ENCODE measurements around the gene IMMP2L. TPM values are rescaled to one million over a fixed set of nuclear protein-coding genes. Genes with fewer than 3 reads are reported as not detected.

Gene IMMP2L
- total RNA-seq, 1 experiment from 2014 or later = 8.8 TPM

DNA sequence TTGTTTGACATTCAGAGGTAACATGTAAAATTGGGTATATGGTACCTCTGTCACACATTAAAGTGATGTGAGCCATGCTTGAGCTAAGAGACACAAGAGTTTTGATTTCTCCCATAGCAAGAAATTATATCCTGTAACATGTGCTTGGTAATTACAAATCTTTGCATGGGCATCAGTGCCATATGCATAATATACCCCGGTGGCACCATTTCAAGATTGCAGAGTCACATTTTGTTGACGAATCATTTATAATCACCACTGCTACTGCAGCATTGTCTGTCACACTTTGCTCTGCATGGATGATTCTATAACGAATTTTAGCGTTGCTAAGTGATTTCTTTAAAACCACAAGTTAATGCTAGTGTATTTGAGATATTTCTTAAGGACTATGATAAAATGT lies 915.0 kb downstream of the IMMP2L start:
- Histone ChIP-seq H3K27me3 (ENCODE audit: control insufficient read depth, insufficient read depth, low read length) (no peaks in the 10 kb centered on the region), H3K4me3 (ENCODE audit: low read depth in 2 of 2, low read length in 2 of 2) (no peak overlapping the region), H3K4me1 (ENCODE audit: control insufficient read depth, insufficient read depth, low read length) (no peaks in the 10 kb centered on the region), H3K27ac (ENCODE audit: low read length) (no peak overlapping the region), H3K36me3 (ENCODE audit: control insufficient read depth, insufficient read depth, low read length) (no peaks in the 10 kb centered on the region), H3K9me3 (ENCODE audit: control insufficient read depth, insufficient read depth, low read depth, low read length) (no peaks in the 10 kb centered on the region)
- DNase-seq (ENCODE audit: low read depth, low spot score) = no peak
- CTCF ChIA-PET = no interaction called here
- BruUV-seq (replicated peaks) = no TSS peak
- TF ChIP-seq, protein P1, sequence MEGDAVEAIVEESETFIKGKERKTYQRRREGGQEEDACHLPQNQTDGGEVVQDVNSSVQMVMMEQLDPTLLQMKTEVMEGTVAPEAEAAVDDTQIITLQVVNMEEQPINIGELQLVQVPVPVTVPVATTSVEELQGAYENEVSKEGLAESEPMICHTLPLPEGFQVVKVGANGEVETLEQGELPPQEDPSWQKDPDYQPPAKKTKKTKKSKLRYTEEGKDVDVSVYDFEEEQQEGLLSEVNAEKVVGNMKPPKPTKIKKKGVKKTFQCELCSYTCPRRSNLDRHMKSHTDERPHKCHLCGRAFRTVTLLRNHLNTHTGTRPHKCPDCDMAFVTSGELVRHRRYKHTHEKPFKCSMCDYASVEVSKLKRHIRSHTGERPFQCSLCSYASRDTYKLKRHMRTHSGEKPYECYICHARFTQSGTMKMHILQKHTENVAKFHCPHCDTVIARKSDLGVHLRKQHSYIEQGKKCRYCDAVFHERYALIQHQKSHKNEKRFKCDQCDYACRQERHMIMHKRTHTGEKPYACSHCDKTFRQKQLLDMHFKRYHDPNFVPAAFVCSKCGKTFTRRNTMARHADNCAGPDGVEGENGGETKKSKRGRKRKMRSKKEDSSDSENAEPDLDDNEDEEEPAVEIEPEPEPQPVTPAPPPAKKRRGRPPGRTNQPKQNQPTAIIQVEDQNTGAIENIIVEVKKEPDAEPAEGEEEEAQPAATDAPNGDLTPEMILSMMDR (IDR thresholded peaks at IDR 0.05) = no peak
- TF ChIP-seq, protein P2, sequence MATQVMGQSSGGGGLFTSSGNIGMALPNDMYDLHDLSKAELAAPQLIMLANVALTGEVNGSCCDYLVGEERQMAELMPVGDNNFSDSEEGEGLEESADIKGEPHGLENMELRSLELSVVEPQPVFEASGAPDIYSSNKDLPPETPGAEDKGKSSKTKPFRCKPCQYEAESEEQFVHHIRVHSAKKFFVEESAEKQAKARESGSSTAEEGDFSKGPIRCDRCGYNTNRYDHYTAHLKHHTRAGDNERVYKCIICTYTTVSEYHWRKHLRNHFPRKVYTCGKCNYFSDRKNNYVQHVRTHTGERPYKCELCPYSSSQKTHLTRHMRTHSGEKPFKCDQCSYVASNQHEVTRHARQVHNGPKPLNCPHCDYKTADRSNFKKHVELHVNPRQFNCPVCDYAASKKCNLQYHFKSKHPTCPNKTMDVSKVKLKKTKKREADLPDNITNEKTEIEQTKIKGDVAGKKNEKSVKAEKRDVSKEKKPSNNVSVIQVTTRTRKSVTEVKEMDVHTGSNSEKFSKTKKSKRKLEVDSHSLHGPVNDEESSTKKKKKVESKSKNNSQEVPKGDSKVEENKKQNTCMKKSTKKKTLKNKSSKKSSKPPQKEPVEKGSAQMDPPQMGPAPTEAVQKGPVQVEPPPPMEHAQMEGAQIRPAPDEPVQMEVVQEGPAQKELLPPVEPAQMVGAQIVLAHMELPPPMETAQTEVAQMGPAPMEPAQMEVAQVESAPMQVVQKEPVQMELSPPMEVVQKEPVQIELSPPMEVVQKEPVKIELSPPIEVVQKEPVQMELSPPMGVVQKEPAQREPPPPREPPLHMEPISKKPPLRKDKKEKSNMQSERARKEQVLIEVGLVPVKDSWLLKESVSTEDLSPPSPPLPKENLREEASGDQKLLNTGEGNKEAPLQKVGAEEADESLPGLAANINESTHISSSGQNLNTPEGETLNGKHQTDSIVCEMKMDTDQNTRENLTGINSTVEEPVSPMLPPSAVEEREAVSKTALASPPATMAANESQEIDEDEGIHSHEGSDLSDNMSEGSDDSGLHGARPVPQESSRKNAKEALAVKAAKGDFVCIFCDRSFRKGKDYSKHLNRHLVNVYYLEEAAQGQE (IDR thresholded peaks at IDR 0.05; ENCODE audit: insufficient read depth in 1 of 2, low read depth in 2 of 2, low read length in 1 of 2) = no peak
- TF ChIP-seq TCF7L2 (IDR thresholded peaks at IDR 0.05; ENCODE audit: low read depth, low read length) (no peak), SIN3A (IDR thresholded peaks at IDR 0.05; ENCODE audit: borderline replicate concordance, insufficient read depth, low read depth, low read length) (no peak), POLR2AphosphoS5 (IDR thresholded peaks at IDR 0.05; ENCODE audit: low read depth, low read length) (no peak)
- ATAC-seq = no peak
- in situ Hi-C loops (cut with HindIII; ENCODE audit: low pct_unique_long_range_greater_than_20kb, low sequenced_read_pairs) = no loop called here
- intact Hi-C loops (cut with micrococcal nuclease; ENCODE audit: unreplicated experiment) = no loop called here
- POLR2A ChIA-PET = interaction anchor here (0.7 kb wide), 1 partner anchor 13 kb away, joined by 3 read pairs; no protein-coding TSS in a partner anchor

DNA sequence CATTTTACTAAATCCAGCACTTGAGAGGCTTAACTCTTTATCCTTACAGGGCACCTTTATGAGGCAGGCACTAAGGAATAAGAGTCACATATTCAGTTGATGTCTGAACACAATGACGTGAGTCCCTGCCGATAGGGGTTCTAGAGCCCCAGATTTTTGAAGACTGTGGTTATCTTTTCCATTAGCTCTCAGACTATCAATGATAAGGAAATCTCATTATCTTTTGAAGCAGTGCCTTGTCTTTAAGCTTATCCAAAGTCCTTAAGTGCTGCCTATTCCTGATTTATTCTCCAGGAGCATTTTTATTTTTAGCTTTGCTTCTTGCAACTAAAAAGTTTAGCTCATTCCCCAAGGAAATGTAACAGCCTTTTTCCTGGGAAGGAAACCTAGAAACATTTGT lies 915.5 kb downstream of the IMMP2L start:
- H3K27ac ChIP-seq (ENCODE audit: low read length) = no peak overlapping the region
- no peak overlapping the region for H3K4me3 ChIP-seq (ENCODE audit: low read depth in 2 of 2, low read length in 2 of 2)
- DNase-seq (ENCODE audit: low read depth, low spot score) (no peak), ATAC-seq (no peak)
- TF ChIP-seq, protein P1 (IDR thresholded peaks at IDR 0.05) = no peak
- TF ChIP-seq, protein P2 (IDR thresholded peaks at IDR 0.05; ENCODE audit: insufficient read depth in 1 of 2, low read depth in 2 of 2, low read length in 1 of 2) = no peak
- no peak for TF ChIP-seq TCF7L2 (IDR thresholded peaks at IDR 0.05; ENCODE audit: low read depth, low read length)
- no peak for TF ChIP-seq SIN3A (IDR thresholded peaks at IDR 0.05; ENCODE audit: borderline replicate concordance, insufficient read depth, low read depth, low read length)
- TF ChIP-seq POLR2AphosphoS5 (IDR thresholded peaks at IDR 0.05; ENCODE audit: low read depth, low read length) = no peak
- intact Hi-C loops (cut with micrococcal nuclease; ENCODE audit: unreplicated experiment) (no loop called here), in situ Hi-C loops (cut with HindIII; ENCODE audit: low pct_unique_long_range_greater_than_20kb, low sequenced_read_pairs) (no loop called here)
- CTCF ChIA-PET = no interaction called here
- POLR2A ChIA-PET = interaction anchor here (0.7 kb wide), 3 partner anchors 13 to 774 kb away, joined by 3 to 12 read pairs (median 9); no protein-coding TSS in a partner anchor
- BruUV-seq (replicated peaks) = no TSS peak
- H3K4me1 ChIP-seq (ENCODE audit: control insufficient read depth, insufficient read depth, low read length) = no peaks in the 10 kb centered on the region
- H3K27me3 ChIP-seq (ENCODE audit: control insufficient read depth, insufficient read depth, low read length) = no peaks in the 10 kb centered on the region
- H3K36me3 ChIP-seq (ENCODE audit: control insufficient read depth, insufficient read depth, low read length) = no peaks in the 10 kb centered on the region
- H3K9me3 ChIP-seq (ENCODE audit: control insufficient read depth, insufficient read depth, low read depth, low read length) = no peaks in the 10 kb centered on the region
